CD4-positive, alpha-beta T cell (primary cell): ENCODE data around the gene HIF1AN. TPM values are rescaled to one million over a fixed set of nuclear protein-coding genes. Genes with fewer than 3 reads are reported as not detected.

Experiments
- ATAC-seq: fragments of 200-7000 bp; cut with Tn5 transposase; one replicate; pipeline ENCODE4 v1.10.0; 2022; ENCODE audit warnings: mild to moderate bottlenecking; ENCODE audit not compliant: poor library complexity
- CTCF ChIA-PET: fragments of 350-600 bp; sonication (Branson Sonifier 250); formaldehyde crosslinking; loops from one replicate; lab custom pipeline; 2021; ENCODE audit warnings: antibody characterized with exemption, inconsistent platforms; lab: Charles Lee
- POLR2A ChIA-PET: fragments of 350-600 bp; sonication (Branson Sonifier 250); formaldehyde crosslinking; loops from one replicate; lab custom pipeline; 2021; ENCODE audit warnings: antibody characterized with exemption, inconsistent platforms; lab: Charles Lee
- DNase-seq, 14 experiments: peaks; one replicate each; pipeline ENCODE4 v3.0.0-alpha.2; 2013 to 2020; ENCODE audit warnings: mixed read lengths in 2 of 14
- H3K27ac ChIP-seq, 2 donors: one replicate each; pipeline versions ENCODE4 v1.5.1 to v1.7.0; 2013; ENCODE audit warnings: low read length in 2 of 2, low read depth in 1 of 2, mild to moderate bottlenecking in 1 of 2
- H3K27me3 ChIP-seq, 2 experiments: 1 replicate in 1 of 2; 2 replicates in 1 of 2; pipeline versions ENCODE4 v1.6.1 to v1.7.0; 2013; ENCODE audit warnings: low read length in 2 of 2, control low read depth in 1 of 2, mild to moderate bottlenecking in 1 of 2, moderate library complexity in 1 of 2; ENCODE audit not compliant: insufficient read depth in 2 of 2, control insufficient read depth in 1 of 2
- H3K36me3 ChIP-seq: one replicate; pipeline ENCODE4 v1.6.1; 2013; ENCODE audit warnings: low read length, control low read depth; ENCODE audit not compliant: insufficient read depth
- H3K4me1 ChIP-seq: one replicate; pipeline ENCODE4 v1.6.1; 2013; ENCODE audit warnings: low read length, control low read depth; ENCODE audit not compliant: insufficient read depth
- H3K4me3 ChIP-seq: one replicate; pipeline ENCODE4 v1.5.1; 2013; ENCODE audit warnings: mild to moderate bottlenecking, low read length, moderate library complexity
- H3K9me3 ChIP-seq, 2 experiments: 1 replicate in 1 of 2; 2 replicates in 1 of 2; pipeline versions ENCODE4 v1.6.1 to v1.7.0; 2013; ENCODE audit warnings: low read length in 2 of 2, mild to moderate bottlenecking in 2 of 2, control low read depth in 1 of 2, moderate library complexity in 1 of 2; ENCODE audit not compliant: control insufficient read depth in 1 of 2, insufficient read depth in 1 of 2
- H3K27ac Mint-ChIP-seq: one replicate; pipeline ENCODE4 v1.8.0; 2020; ENCODE audit warnings: mixed read lengths
- H3K27me3 Mint-ChIP-seq: one replicate; pipeline ENCODE4 v1.8.0; 2021; ENCODE audit warnings: mixed read lengths
- H3K36me3 Mint-ChIP-seq: one replicate; pipeline ENCODE4 v1.8.0; 2021; ENCODE audit warnings: low read depth, mixed read lengths
- H3K4me1 Mint-ChIP-seq: one replicate; pipeline ENCODE4 v1.8.0; 2021; ENCODE audit warnings: low read depth, mixed read lengths
- H3K4me3 Mint-ChIP-seq: one replicate; pipeline ENCODE4 v1.8.0; 2020; ENCODE audit warnings: mild to moderate bottlenecking, mixed read lengths
- H3K9me3 Mint-ChIP-seq: one replicate; pipeline ENCODE4 v1.8.0; 2020; ENCODE audit warnings: mixed read lengths
- CTCF ChIP-seq: fragments of 200-600 bp; IDR thresholded peaks from one replicate; pipeline ENCODE4 v1.8.0; 2022; ENCODE audit warnings: antibody characterized with exemption, mild to moderate bottlenecking
- intact Hi-C, 2 experiments: fragments of 100-400 bp; cut with DNase I in 1 of 2; cut with micrococcal nuclease in 1 of 2; formaldehyde crosslinking; loops; one replicate each; pipeline versions ENCODE4 v1.15.1 to v1.9.0; 2023 to 2025; cut with DNase I, micrococcal nuclease
- total RNA-seq, 174 experiments: library from RNA in 2 of 174; stranded (reverse) in 2 of 174; gene quantifications; one replicate each; pipeline ENCODE4 v1.2.3 and lab custom pipeline; 2021 to 2026

Gene HIF1AN
- total RNA-seq, 2 experiments from 2014 or later: 29.7 to 30.5 TPM

DNA sequence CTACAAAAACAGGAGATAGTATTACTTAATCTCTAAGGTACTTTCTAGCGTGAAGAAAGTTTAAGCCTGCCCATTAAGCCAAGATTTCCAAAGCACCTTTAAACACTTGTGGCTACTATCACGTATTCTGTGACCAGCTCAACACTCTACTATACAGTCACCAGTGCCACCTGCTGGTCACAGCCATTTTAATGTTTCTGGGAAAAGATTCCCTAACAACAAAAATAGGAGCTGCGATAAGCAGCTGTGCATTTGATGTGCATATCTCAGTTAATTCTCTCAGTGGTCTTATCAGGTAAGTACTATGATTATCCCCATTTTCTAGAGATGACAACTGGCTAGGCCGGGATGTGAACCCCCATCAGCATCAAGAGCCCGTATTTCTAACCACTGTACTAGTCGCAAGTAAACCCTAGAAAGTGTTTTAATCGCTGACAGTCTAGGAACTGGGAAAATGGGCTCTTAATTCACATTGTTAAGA is 16.9 kb upstream of the HIF1AN start:
- Mint-ChIP-seq H3K27me3 (no peaks in the 10 kb centered on the region), H3K9me3 (no peaks in the 10 kb centered on the region), H3K27ac (peak overlapping the region; percentile 29), H3K4me3 (no peak overlapping the region), H3K36me3 (peaks cover 50% of the 10 kb centered on the region), H3K4me1 (peaks cover 16% of the 10 kb centered on the region)
- intact Hi-C loops: loop anchor here (1.0 to 2.0 kb wide), 4 partner anchors 10 to 84 kb away; no protein-coding TSS in a partner anchor
- CTCF ChIA-PET: interaction anchor here (0.6 to 2.4 kb wide), 18 partner anchors 9 to 189 kb away, joined by 3 to 45 read pairs (median 4); partner anchors contain the start of genes HIF1AN, NDUFB8 and PKD2L1
- H3K27ac ChIP-seq: no peak overlapping the region
- peak; percentile 80 for ATAC-seq
- peaks cover 32% of the 10 kb centered on the region for H3K36me3 ChIP-seq
- TF ChIP-seq CTCF: peak; percentile 88
- H3K4me1 ChIP-seq: peaks cover 12% of the 10 kb centered on the region
- H3K4me3 ChIP-seq: no peak overlapping the region
- POLR2A ChIA-PET: interaction anchor here (0.6 to 2.0 kb wide), 8 partner anchors 9 to 80 kb away, joined by 3 to 25 read pairs (median 4); partner anchors contain the start of genes HIF1AN and NDUFB8
- peak; percentile 38 to 76 (median 52) for DNase-seq
- H3K9me3 ChIP-seq: no peaks in the 10 kb centered on the region
- H3K27me3 ChIP-seq: no peaks in the 10 kb centered on the region

GRCh38 chr10:100519311-100520051 is 16.3 kb upstream of the HIF1AN start, which contains the start of gene SEC31B:
Gene SEC31B, minus strand, starts transcription at chr10:100519861. Its CDS starts 2,909 bp downstream, at chr10:100516952.
- Mint-ChIP-seq H3K36me3 (peaks cover 51% of the 10 kb centered on the region), H3K4me1 (peaks cover 17% of the 10 kb centered on the region), H3K4me3 (no peak within 1 kb of the TSS), H3K9me3 (no peaks in the 10 kb centered on the region), H3K27ac (peak within 1 kb of the TSS; percentile 29), H3K27me3 (no peaks in the 10 kb centered on the region)
- Histone ChIP-seq H3K27me3 (no peaks in the 10 kb centered on the region), H3K9me3 (no peaks in the 10 kb centered on the region), H3K4me3 (no peak within 1 kb of the TSS), H3K27ac (no peak within 1 kb of the TSS), H3K4me1 (peaks cover 12% of the 10 kb centered on the region), H3K36me3 (peaks cover 38% of the 10 kb centered on the region)
- DNase-seq: peak in 1 of 14 experiments; percentile 26
- TF ChIP-seq CTCF: no peak
- intact Hi-C loops: loop anchor here in 1 of 2 experiments (2.0 kb wide), 1 partner anchor 37 kb away; no protein-coding TSS in a partner anchor
- ChIA-PET POLR2A (interaction anchor here (0.6 to 2.0 kb wide), 8 partner anchors 9 to 81 kb away, joined by 3 to 25 read pairs (median 4); partner anchors contain the start of genes HIF1AN and NDUFB8), CTCF (interaction anchor here (0.6 to 2.4 kb wide), 16 partner anchors 8 to 189 kb away, joined by 3 to 45 read pairs (median 4); partner anchors contain the start of genes HIF1AN, NDUFB8 and PKD2L1)
- no peak for ATAC-seq

GRCh38 chr10:100520811-100521210 is 14.9 kb upstream of the HIF1AN start:
- H3K9me3 Mint-ChIP-seq: no peaks in the 10 kb centered on the region
- H3K4me1 Mint-ChIP-seq: peaks cover 20% of the 10 kb centered on the region
- CTCF ChIA-PET: interaction anchor here (0.7 kb wide), 1 partner anchor 15 kb away, joined by 3 read pairs; the partner anchor contains the start of gene HIF1AN
- H3K4me1 ChIP-seq: peaks cover 12% of the 10 kb centered on the region
- H3K9me3 ChIP-seq: no peaks in the 10 kb centered on the region
- no peak for ATAC-seq
- POLR2A ChIA-PET: interaction anchor here (0.9 kb wide), 1 partner anchor 15 kb away, joined by 4 read pairs; the partner anchor contains the start of gene HIF1AN
- peaks cover 42% of the 10 kb centered on the region for H3K36me3 ChIP-seq
- no peak for DNase-seq
- H3K4me3 ChIP-seq: no peak overlapping the region
- H3K27me3 Mint-ChIP-seq: no peaks in the 10 kb centered on the region
- TF ChIP-seq CTCF: no peak
- no peak overlapping the region for H3K27ac ChIP-seq
- no peak overlapping the region for H3K27ac Mint-ChIP-seq
- no peaks in the 10 kb centered on the region for H3K27me3 ChIP-seq
- H3K36me3 Mint-ChIP-seq: peaks cover 60% of the 10 kb centered on the region
- intact Hi-C loops: no loop called here
- H3K4me3 Mint-ChIP-seq: no peak overlapping the region
